GM12874 (cell line): ENCODE data around the gene VPS39.

Experiments
- CTCF ChIP-seq: IDR thresholded peaks from 2 replicates; pipeline ENCODE4 v1.5.1; 2011; ENCODE audit warnings: low read depth, mild to moderate bottlenecking, control low read depth, low read length, moderate library complexity; ENCODE audit not compliant: insufficient read depth

The VPS39 gene

GRCh38 chr15:42213511-42213910, 5.4 kb upstream of the VPS39 start:
- TF ChIP-seq CTCF: no peak

GRCh38 chr15:42210696-42211095, 2.6 kb upstream of the VPS39 start:
- no peak for TF ChIP-seq CTCF

GRCh38 chr15:42206406-42206805, 1.7 kb downstream of the VPS39 start:
- no peak for TF ChIP-seq CTCF

GRCh38 chr15:42203891-42204290, 4.2 kb downstream of the VPS39 start:
- TF ChIP-seq CTCF: no peak

GRCh38 chr15:42202653-42203052, 5.5 kb downstream of the VPS39 start:
- TF ChIP-seq CTCF: no peak

- TF ChIP-seq CTCF: no peak
Measured at GRCh38 chr15:42201801-42202200, 6.3 kb downstream of the VPS39 start.

GRCh38 chr15:42199126-42199525, 9.0 kb downstream of the VPS39 start:
- no peak for TF ChIP-seq CTCF

GRCh38 chr15:42198516-42198915, 9.6 kb downstream of the VPS39 start:
- no peak for TF ChIP-seq CTCF
